Lung microvascular endothelial cell (primary cell): ENCODE measurements around the gene STRIT1. TPM values are rescaled to one million over a fixed set of nuclear protein-coding genes. Genes with fewer than 3 reads are reported as not detected.
"Not testable (repeated sequence)": the region's sequence is repeated elsewhere in the genome, so short reads cannot be mapped to it uniquely, and the experiment has no call there.

ENCODE experiments used
- DNase-seq, 2 donors: peaks; one replicate each; pipeline versions ENCODE4 v3.0.0 to v3.0.0-alpha.2; 2010; ENCODE audit warnings: low read depth in 2 of 2
- total RNA-seq: library from RNA; depleted of rRNA; stranded (reverse); fragments of >200 nt; gene quantifications from 2 replicates; pipeline ENCODE4 v1.2.1, GENCODE V29; 2014

The STRIT1 gene
- total RNA-seq, 1 donor from 2014 or later: not detected

- no peak for DNase-seq
Observed at GRCh38 chr3:155313300-155313699, 19.8 kb upstream of the STRIT1 start.

GRCh38 chr3:155312781-155313180 is 19.3 kb upstream of the STRIT1 start:
- DNase-seq: no peak

- DNase-seq: no peak
Observed at GRCh38 chr3:155309581-155309980, 16.1 kb upstream of the STRIT1 start.

GRCh38 chr3:155308831-155309230 is 15.3 kb upstream of the STRIT1 start:
- peak in 1 of 2 donors; percentile 46 for DNase-seq

GRCh38 chr3:155307183-155307582 is 13.7 kb upstream of the STRIT1 start:
- no peak for DNase-seq

- no peak for DNase-seq
Observed at GRCh38 chr3:155304394-155304793, 10.9 kb upstream of the STRIT1 start.

- DNase-seq: no peak
Observed at GRCh38 chr3:155303540-155304097, 10.1 kb upstream of the STRIT1 start.

- DNase-seq: no peak
Observed at GRCh38 chr3:155302891-155303290, 9.4 kb upstream of the STRIT1 start.

GRCh38 chr3:155302481-155302880 is 9.0 kb upstream of the STRIT1 start:
- DNase-seq: peak in 1 of 2 donors; percentile 11

- DNase-seq: no peak
Observed at GRCh38 chr3:155297100-155297499, 3.6 kb upstream of the STRIT1 start.

GRCh38 chr3:155296413-155296812 is 2.9 kb upstream of the STRIT1 start:
- no peak for DNase-seq

- no peak for DNase-seq
Observed at GRCh38 chr3:155292693-155293092, 790 bp downstream of the STRIT1 start.

GRCh38 chr3:155292133-155292532 is 1.4 kb downstream of the STRIT1 start:
- no peak for DNase-seq

GRCh38 chr3:155286736-155287135 is 6.7 kb downstream of the STRIT1 start:
- no peak for DNase-seq

GRCh38 chr3:155285936-155286335 is 7.5 kb downstream of the STRIT1 start:
- DNase-seq: no peak

- no peak for DNase-seq
Observed at GRCh38 chr3:155283092-155284056, 10.1 kb downstream of the STRIT1 start.

GRCh38 chr3:155282385-155283091 is 10.9 kb downstream of the STRIT1 start:
- no peak for DNase-seq

- DNase-seq: no peak
Observed at GRCh38 chr3:155281912-155282311, 11.6 kb downstream of the STRIT1 start.

- not testable (repeated sequence) for DNase-seq
Observed at GRCh38 chr3:155276089-155276488, 17.4 kb downstream of the STRIT1 start.

GRCh38 chr3:155275159-155275754 is 18.2 kb downstream of the STRIT1 start:
- not testable (repeated sequence) for DNase-seq

- not testable (repeated sequence) for DNase-seq
Observed at GRCh38 chr3:155274435-155274834, 19.0 kb downstream of the STRIT1 start.

- no peak for DNase-seq
Observed at GRCh38 chr3:155271343-155271613, 22.2 kb downstream of the STRIT1 start.
